H1 (cell line): ENCODE measurements around the gene FXYD3. TPM values are rescaled to one million over a fixed set of nuclear protein-coding genes. Genes with fewer than 3 reads are reported as not detected.

Experiments
- ASH2L ChIP-seq: fragments of 200-600, 300-600 bp; sonication (generic); IDR thresholded peaks from one replicate; pipeline ENCODE4 v1.7.1; 2017; ENCODE audit warnings: low read length
- BACH1 ChIP-seq: IDR thresholded peaks from 2 replicates; pipeline ENCODE4 v1.6.1; 2012; ENCODE audit warnings: low read length, improper control_type of control experiment
- CBX5 ChIP-seq: fragments of 300-800, 300-1000 bp; sonication (generic); IDR thresholded peaks from 2 replicates; pipeline ENCODE4 v1.7.1; 2016; ENCODE audit warnings: antibody characterized with exemption, low read length, low read depth
- CBX8 ChIP-seq: fragments of 300-800, 300-1000 bp; sonication (generic); IDR thresholded peaks from 2 replicates; pipeline ENCODE4 v1.7.1; 2016; ENCODE audit warnings: low read depth, low read length, borderline replicate concordance
- EP300 ChIP-seq, 2 experiments: IDR thresholded peaks; 1 replicate in 1 of 2; 2 replicates in 1 of 2; pipeline ENCODE4 v1.6.1; 2011 to 2012; ENCODE audit warnings: low read depth in 2 of 2, low read length in 2 of 2, mild to moderate bottlenecking in 2 of 2, borderline replicate concordance in 1 of 2, inconsistent platforms in 1 of 2, moderate library complexity in 1 of 2
- FOSL1 ChIP-seq: IDR thresholded peaks from 2 replicates; pipeline ENCODE4 v1.6.1; 2011; ENCODE audit warnings: mild to moderate bottlenecking, low read depth, low read length, moderate library complexity; ENCODE audit not compliant: insufficient read depth
- HDAC6 ChIP-seq: IDR thresholded peaks from one replicate; pipeline ENCODE4 v1.7.1; 2012; ENCODE audit warnings: low read depth, mild to moderate bottlenecking, inconsistent platforms, low read length, moderate library complexity
- KDM1A ChIP-seq: fragments of 200-600, 300-600 bp; sonication (generic); IDR thresholded peaks from 2 replicates; pipeline ENCODE4 v1.7.1; 2016; ENCODE audit warnings: mild to moderate bottlenecking, low read length, borderline replicate concordance
- KDM4A ChIP-seq: IDR thresholded peaks from one replicate; pipeline ENCODE4 v1.7.1; 2012; ENCODE audit warnings: low read depth, mild to moderate bottlenecking, moderate library complexity, low read length, inconsistent platforms; ENCODE audit not compliant: severe bottlenecking
- KDM5A ChIP-seq: fragments of 200-600 bp; IDR thresholded peaks from 2 replicates; pipeline ENCODE4 v1.7.1; 2012; ENCODE audit warnings: mild to moderate bottlenecking, low read length, inconsistent platforms, mixed read lengths
- POLR2A ChIP-seq, 2 experiments: IDR thresholded peaks; 1 replicate in 1 of 2; 2 replicates in 1 of 2; pipeline ENCODE4 v1.6.1; 2011; ENCODE audit warnings: low read depth in 2 of 2, low read length in 2 of 2, mild to moderate bottlenecking in 2 of 2; ENCODE audit errors: control extremely low read depth in 1 of 2
- POLR2AphosphoS5 ChIP-seq: IDR thresholded peaks from 2 replicates; pipeline ENCODE4 v1.6.1; 2011; ENCODE audit warnings: low read depth, low read length
- POU5F1 ChIP-seq: IDR thresholded peaks from 2 replicates; pipeline ENCODE4 v1.6.1; 2011; ENCODE audit warnings: low read depth, mild to moderate bottlenecking, low read length, moderate library complexity
- SIN3A ChIP-seq, 2 experiments: IDR thresholded peaks in 1 of 2; conservative IDR thresholded peaks in 1 of 2; 2 replicates each; pipeline ENCODE4 v1.6.1; 2011 to 2012; ENCODE audit warnings: low read length in 2 of 2, improper control_type of control experiment in 1 of 2, low read depth in 1 of 2, mild to moderate bottlenecking in 1 of 2
- SIRT6 ChIP-seq: IDR thresholded peaks from one replicate; pipeline ENCODE4 v1.7.1; 2012; ENCODE audit warnings: low read length, inconsistent platforms
- SP1 ChIP-seq: IDR thresholded peaks from 2 replicates; pipeline ENCODE4 v1.6.1; 2011; ENCODE audit warnings: low read depth, low read length
- SP4 ChIP-seq: IDR thresholded peaks from 2 replicates; pipeline ENCODE4 v1.6.1; 2012; ENCODE audit warnings: low read length, inconsistent platforms
- TAF1 ChIP-seq: IDR thresholded peaks from 2 replicates; pipeline ENCODE4 v1.6.1; 2011; ENCODE audit warnings: mild to moderate bottlenecking, low read depth, low read length
- TBP ChIP-seq: IDR thresholded peaks from 2 replicates; pipeline ENCODE4 v1.6.1; 2011; ENCODE audit warnings: low read depth, low read length, improper control_type of control experiment
- TEAD4 ChIP-seq: IDR thresholded peaks from 2 replicates; pipeline ENCODE4 v1.6.1; 2012; ENCODE audit warnings: low read depth, low read length, inconsistent platforms, mixed read lengths
- YY1 ChIP-seq: IDR thresholded peaks from 2 replicates; pipeline ENCODE4 v1.6.1; 2011; ENCODE audit warnings: low read depth, mild to moderate bottlenecking, low read length
- ZNF274 ChIP-seq: IDR thresholded peaks from 2 replicates; pipeline ENCODE4 v1.7.0; 2012; ENCODE audit warnings: low read length, borderline replicate concordance; ENCODE audit errors: extremely low read depth
- polyA plus RNA-seq, 7 experiments: library from polyadenylated mRNA; depleted of rRNA in 3 of 7; stranded (reverse) in 5 of 7; unstranded in 2 of 7; fragments of >200 nt in 5 of 7; fragments of 200-250 nt in 2 of 7; gene quantifications; 1 replicate in 5 of 7; 2 replicates in 1 of 7; 4 replicates in 1 of 7; pipeline versions ENCODE4 v1.2.1 to v1.2.3, GENCODE V29; 2011 to 2013; ENCODE audit warnings: missing spikeins in 2 of 7, mixed read lengths in 2 of 7
- total RNA-seq: library from RNA; stranded (reverse); fragmentation: NEBNext Ultra II Directional; extraction: Animal tissue kit (Norgen Biotek cat#: 25700); gene quantifications from 2 replicates; pipeline ENCODE4 v1.2.1, GENCODE V29; 2021
- TF ChIP-seq, protein P1 (sequence below): IDR thresholded peaks from 2 replicates; pipeline ENCODE4 v1.6.1; 2012; ENCODE audit warnings: inconsistent platforms

FXYD3 gene
- total and polyA plus RNA-seq, 2 of the 8 experiments (the other 6 are each of a cell fraction or from before 2014, with no cell fraction given): 0.33 TPM; not detected in 1

GRCh38 chr19:35114353-35115176 lies 1.1 kb upstream of the FXYD3 start (continued):
- TF ChIP-seq CBX8: no peak
- TF ChIP-seq BACH1: no peak
- TF ChIP-seq KDM5A: no peak
- TF ChIP-seq TEAD4: 0 out of 2 replicates have a peak, but pooled peaks have one; percentile 26
- TF ChIP-seq KDM4A: no peak
- TF ChIP-seq, protein P1, sequence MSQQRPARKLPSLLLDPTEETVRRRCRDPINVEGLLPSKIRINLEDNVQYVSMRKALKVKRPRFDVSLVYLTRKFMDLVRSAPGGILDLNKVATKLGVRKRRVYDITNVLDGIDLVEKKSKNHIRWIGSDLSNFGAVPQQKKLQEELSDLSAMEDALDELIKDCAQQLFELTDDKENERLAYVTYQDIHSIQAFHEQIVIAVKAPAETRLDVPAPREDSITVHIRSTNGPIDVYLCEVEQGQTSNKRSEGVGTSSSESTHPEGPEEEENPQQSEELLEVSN: no peak
- TF ChIP-seq POLR2AphosphoS5: no peak
- peak; percentile 22; the same call in 1 of the 2 replicates for TF ChIP-seq SP1
- TF ChIP-seq ZNF274: no peak
- 0 out of 4 replicates have a peak, but pooled peaks of 1 of the 2 experiments have one; percentile 55 for TF ChIP-seq SIN3A (conservative IDR thresholded peaks at IDR 0.05 in 1 of 2, IDR thresholded peaks at IDR 0.05 in 1 of 2; ENCODE audit: low read depth in 1 of 2, low read length in 2 of 2)
- TF ChIP-seq CBX5: no peak
- no peak for TF ChIP-seq FOSL1
- no peak for TF ChIP-seq EP300 (IDR thresholded peaks at IDR 0.05; ENCODE audit: borderline replicate concordance in 1 of 2, low read depth in 2 of 2, low read length in 2 of 2)
- TF ChIP-seq TAF1: no peak
- TF ChIP-seq SIRT6: no peak
- no peak for TF ChIP-seq KDM1A
- peak; percentile 77; the same call in 1 of the 2 replicates for TF ChIP-seq SP4
- TF ChIP-seq TBP: no peak
- TF ChIP-seq YY1: no peak; the same call in 1 of the 2 replicates
- TF ChIP-seq POU5F1: no peak
- TF ChIP-seq POLR2A (IDR thresholded peaks at IDR 0.05; ENCODE audit: control extremely low read depth in 1 of 2, low read depth in 2 of 2, low read length in 2 of 2): no peak
- no peak for TF ChIP-seq HDAC6
- no peak for TF ChIP-seq ASH2L
- TF ChIP-seq, all 59 proteins: peak for 8
